ENCODE measurements around the gene GALNT16. TPM values are rescaled to one million over a fixed set of nuclear protein-coding genes. Genes with fewer than 3 reads are reported as not detected.
"Not testable (repeated sequence)": the region's sequence is repeated elsewhere in the genome, so short reads cannot be mapped to it uniquely, and the experiment has no call there.

The GALNT16 gene
- total RNA-seq, 1 experiment from 2014 or later = 0.33 TPM

- CTCF ChIA-PET = interaction anchor here (0.6 kb wide), 1 partner anchor 9 kb away, joined by 3 read pairs; no protein-coding TSS in a partner anchor
- no peaks in the 10 kb centered on the region for H3K9me2 ChIP-seq (replicated peaks; ENCODE audit: low read length)
- H3K79me2 ChIP-seq (ENCODE audit: low read length) = peaks cover 8% of the 10 kb centered on the region; the same call in 1 of the 2 replicates
- no peak overlapping the region for H3K4me2 ChIP-seq (ENCODE audit: low read length)
- no peak for TF ChIP-seq EZH2 (IDR thresholded peaks at IDR 0.05; ENCODE audit: low read length, unreplicated experiment)
- TF ChIP-seq EZH2phosphoT487 (IDR thresholded peaks at IDR 0.05; ENCODE audit: borderline replicate concordance, low read length) = no peak
- no peak for TF ChIP-seq CTCF (conservative IDR thresholded peaks at IDR 0.05; ENCODE audit: low read depth, low read length)
- POLR2A ChIA-PET (ENCODE audit: unreplicated experiment) = no interaction called here
- H3K27me3 ChIP-seq (ENCODE audit: low read length) = no peaks in the 10 kb centered on the region
- BruUV-seq (replicated peaks) = no TSS peak
- H3K4me1 ChIP-seq (ENCODE audit: insufficient read depth, low read length) = no peaks in the 10 kb centered on the region
- peaks cover 45% of the 10 kb centered on the region for H3K36me3 ChIP-seq (ENCODE audit: low read depth, low read length)
- DNase-seq (no peak), ATAC-seq (peak; percentile 29; the same call in 1 of the 2 replicates)
- 0 out of 2 replicates have a peak, but pooled peaks cover 5% of the 10 kb centered on the region for H4K20me1 ChIP-seq (ENCODE audit: low read length)
- no peaks in the 10 kb centered on the region for H3F3A ChIP-seq (ENCODE audit: low read length, unreplicated experiment)
- no peak overlapping the region for H3K4me3 ChIP-seq (ENCODE audit: low read length)
- H3K9me3 ChIP-seq (ENCODE audit: low read length) = no peaks in the 10 kb centered on the region
- no peak overlapping the region for H2AFZ ChIP-seq (ENCODE audit: low read length)
- no peak overlapping the region for H3K27ac ChIP-seq (ENCODE audit: low read length)
- intact Hi-C loops (cut with micrococcal nuclease) = no loop called here
- H3K9ac ChIP-seq (ENCODE audit: low read length) = no peak overlapping the region
Observed at GRCh38 chr14:69376439-69376838, 116.5 kb downstream of the GALNT16 start.

GRCh38 chr14:69378274-69378673 lies 118.3 kb downstream of the GALNT16 start:
- Histone ChIP-seq H3K9ac (ENCODE audit: low read length) (no peak overlapping the region), H3K79me2 (ENCODE audit: low read length) (peaks cover 27% of the 10 kb centered on the region), H3K27ac (ENCODE audit: low read length) (no peak overlapping the region), H3K27me3 (ENCODE audit: low read length) (no peaks in the 10 kb centered on the region), H3K4me3 (ENCODE audit: low read length) (no peak overlapping the region), H3K36me3 (ENCODE audit: low read depth, low read length) (peaks cover 60% of the 10 kb centered on the region), H3K4me1 (ENCODE audit: insufficient read depth, low read length) (no peaks in the 10 kb centered on the region), H3K9me2 (replicated peaks; ENCODE audit: low read length) (no peaks in the 10 kb centered on the region), H2AFZ (ENCODE audit: low read length) (no peak overlapping the region), H3K9me3 (ENCODE audit: low read length) (no peaks in the 10 kb centered on the region), H4K20me1 (ENCODE audit: low read length) (0 out of 2 replicates have a peak, but pooled peaks cover 5% of the 10 kb centered on the region), H3F3A (ENCODE audit: low read length, unreplicated experiment) (no peaks in the 10 kb centered on the region), H3K4me2 (ENCODE audit: low read length) (no peak overlapping the region)
- CTCF ChIA-PET = no interaction called here
- no TSS peak for BruUV-seq (replicated peaks)
- TF ChIP-seq EZH2phosphoT487 (IDR thresholded peaks at IDR 0.05; ENCODE audit: borderline replicate concordance, low read length) (no peak), EZH2 (IDR thresholded peaks at IDR 0.05; ENCODE audit: low read length, unreplicated experiment) (no peak), CTCF (conservative IDR thresholded peaks at IDR 0.05; ENCODE audit: low read depth, low read length) (no peak)
- ATAC-seq (no peak), DNase-seq (no peak)
- intact Hi-C loops (cut with micrococcal nuclease) = no loop called here
- POLR2A ChIA-PET (ENCODE audit: unreplicated experiment) = no interaction called here

GRCh38 chr14:69387311-69387710 lies 127.4 kb downstream of the GALNT16 start:
- ChIA-PET CTCF (no interaction called here), POLR2A (ENCODE audit: unreplicated experiment) (interaction anchor here (0.5 kb wide), 1 partner anchor 11 kb away, joined by 3 read pairs; the partner anchor contains the start of gene ERH)
- Histone ChIP-seq H2AFZ (ENCODE audit: low read length) (no peak overlapping the region), H3K27me3 (ENCODE audit: low read length) (no peaks in the 10 kb centered on the region), H4K20me1 (ENCODE audit: low read length) (peaks cover 64% of the 10 kb centered on the region), H3K9me2 (replicated peaks; ENCODE audit: low read length) (no peaks in the 10 kb centered on the region), H3K4me3 (ENCODE audit: low read length) (no peak overlapping the region), H3K36me3 (ENCODE audit: low read depth, low read length) (peaks cover 75% of the 10 kb centered on the region), H3F3A (ENCODE audit: low read length, unreplicated experiment) (no peaks in the 10 kb centered on the region), H3K79me2 (ENCODE audit: low read length) (peaks cover 95% of the 10 kb centered on the region), H3K9ac (ENCODE audit: low read length) (no peak overlapping the region), H3K4me1 (ENCODE audit: insufficient read depth, low read length) (no peaks in the 10 kb centered on the region), H3K27ac (ENCODE audit: low read length) (no peak overlapping the region), H3K9me3 (ENCODE audit: low read length) (no peaks in the 10 kb centered on the region), H3K4me2 (ENCODE audit: low read length) (no peak overlapping the region)
- intact Hi-C loops (cut with micrococcal nuclease) = no loop called here
- ATAC-seq (no peak), DNase-seq (no peak)
- TF ChIP-seq CTCF (conservative IDR thresholded peaks at IDR 0.05; ENCODE audit: low read depth, low read length) = no peak
- TF ChIP-seq EZH2phosphoT487 (IDR thresholded peaks at IDR 0.05; ENCODE audit: borderline replicate concordance, low read length) = no peak
- TF ChIP-seq EZH2 (IDR thresholded peaks at IDR 0.05; ENCODE audit: low read length, unreplicated experiment) = no peak
- no TSS peak for BruUV-seq (replicated peaks)

- Histone ChIP-seq H4K20me1 (ENCODE audit: low read length) (peaks cover 59% of the 10 kb centered on the region), H3K4me1 (ENCODE audit: insufficient read depth, low read length) (peaks cover 12% of the 10 kb centered on the region), H3K36me3 (ENCODE audit: low read depth, low read length) (peaks cover 77% of the 10 kb centered on the region), H3K79me2 (ENCODE audit: low read length) (peaks cover 96% of the 10 kb centered on the region)
- ATAC-seq; H3K4me3 ChIP-seq (ENCODE audit: low read length); H3F3A ChIP-seq (ENCODE audit: low read length, unreplicated experiment); intact Hi-C loops (cut with micrococcal nuclease); DNase-seq; CTCF ChIA-PET; H3K9me2 ChIP-seq (replicated peaks; ENCODE audit: low read length); H2AFZ ChIP-seq (ENCODE audit: low read length); POLR2A ChIA-PET (ENCODE audit: unreplicated experiment); H3K9me3 ChIP-seq (ENCODE audit: low read length); H3K27me3 ChIP-seq (ENCODE audit: low read length); H3K27ac ChIP-seq (ENCODE audit: low read length); H3K4me2 ChIP-seq (ENCODE audit: low read length); BruUV-seq (replicated peaks); H3K9ac ChIP-seq (ENCODE audit: low read length): not testable (repeated sequence)
Observed at GRCh38 chr14:69391400-69391799, 131.4 kb downstream of the GALNT16 start.

All from PC-3 (cell line).